Stimulated activated CD4-positive, alpha-beta T cell treated with anti-CD3 and anti-CD28 coated beads, Interleukin-15, amount 100 ng/mL, for 24 hours (primary cell): ENCODE results near the gene RBM8A.

Source experiments
- DNase-seq: peaks from one replicate; pipeline ENCODE4 v3.0.0-alpha.2; 2020

The RBM8A gene

DNA sequence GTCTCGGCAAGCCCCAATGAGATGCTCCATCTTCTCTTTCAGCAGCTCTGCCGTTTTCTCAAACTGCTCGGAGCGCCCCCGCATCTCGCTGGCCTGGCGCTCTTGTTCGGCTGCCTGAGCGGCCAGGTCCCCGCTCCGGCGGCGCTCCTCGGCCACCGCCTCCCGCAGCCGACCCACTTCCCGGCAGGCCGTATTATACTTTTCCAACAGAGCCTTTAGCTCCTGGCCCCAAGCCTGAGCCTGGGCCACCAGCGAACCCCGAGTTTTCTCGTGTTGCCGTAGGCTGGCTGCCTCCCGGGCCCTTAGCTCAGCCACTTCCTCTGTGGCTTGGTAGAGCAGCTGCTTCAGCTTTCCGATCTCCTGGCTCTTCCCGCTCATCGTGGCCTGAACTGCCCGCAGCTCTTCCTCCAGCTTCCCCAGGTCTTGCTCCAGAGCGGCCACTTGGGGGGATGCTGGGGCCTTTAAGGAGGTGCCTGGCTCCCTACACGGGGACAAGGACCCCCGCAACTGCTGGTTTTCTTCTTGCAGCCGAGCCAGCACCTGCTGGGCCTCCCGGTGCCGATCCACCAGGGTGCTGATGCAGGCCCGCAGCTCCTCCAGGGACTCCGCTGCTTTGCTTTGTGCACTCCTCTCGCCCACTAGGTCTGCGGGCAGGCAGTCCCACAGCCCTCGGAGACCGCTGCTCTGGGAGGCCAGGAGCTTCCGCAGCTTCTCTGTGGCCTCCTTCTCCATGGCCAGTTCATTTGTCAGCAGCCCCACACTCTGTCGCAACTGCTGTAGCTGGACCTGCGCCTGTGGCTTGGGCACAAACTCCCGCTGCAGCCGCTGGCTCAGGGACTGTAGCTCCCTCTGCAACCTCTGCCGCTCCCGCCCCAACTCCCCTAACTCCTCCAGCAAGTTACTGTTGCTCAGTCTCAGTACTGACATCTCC is 55.0 kb downstream of the RBM8A start:
- peak; percentile 57 for DNase-seq
